Measurements from ENCODE around the gene TMEM116.
"Not testable (repeated sequence)": the region's sequence is repeated elsewhere in the genome, so short reads cannot be mapped to it uniquely, and the experiment has no call there.

The TMEM116 gene

GRCh38 chr12:112009596-112009995 lies 3.4 kb downstream of the TMEM116 start:
- not testable (repeated sequence) for DNase-seq (ENCODE audit: low spot score)

DNA sequence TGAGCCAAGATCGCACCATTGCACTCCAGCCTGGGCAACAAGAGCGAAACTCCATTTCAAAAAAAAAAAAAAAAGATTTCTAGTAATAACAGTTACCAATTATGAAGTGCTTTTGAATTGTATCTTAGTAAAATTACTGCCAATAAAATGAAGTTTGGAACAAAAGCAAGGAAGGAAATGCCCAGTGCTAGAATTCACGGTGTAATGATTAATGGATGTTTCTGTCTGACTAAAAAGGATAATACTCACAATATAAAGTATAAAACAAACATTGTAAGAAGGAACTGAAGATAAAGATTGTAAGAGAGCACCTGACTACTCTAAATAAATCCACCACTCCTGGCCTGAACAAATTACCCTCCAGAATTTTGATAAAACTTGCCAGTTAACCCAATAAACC lies 4.0 kb downstream of the TMEM116 start:
- DNase-seq (ENCODE audit: low spot score): no peak

DNA sequence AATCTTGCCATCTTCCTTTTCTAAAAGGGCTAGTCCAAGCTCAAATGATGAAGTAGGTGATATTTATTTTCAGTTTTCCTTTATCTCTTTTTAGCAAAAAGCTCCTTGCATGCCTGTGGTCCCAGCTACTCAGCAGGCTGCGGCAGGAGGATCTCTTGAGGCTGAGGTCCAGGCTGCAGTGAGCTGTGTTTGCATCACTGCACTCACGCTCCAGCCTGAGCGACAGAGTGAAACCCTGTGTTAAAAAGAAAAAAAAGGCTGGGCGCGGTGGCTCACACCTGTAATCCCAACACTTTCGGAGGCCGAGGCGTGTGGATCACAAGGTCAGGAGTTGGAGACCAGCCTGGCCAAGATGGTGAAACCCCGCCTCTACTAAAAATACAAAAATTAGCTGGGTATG lies 5.0 kb downstream of the TMEM116 start:
- no peak for DNase-seq (ENCODE audit: low spot score)

- DNase-seq (ENCODE audit: low spot score): no peak
Observed at GRCh38 chr12:112005419-112006395, 7.3 kb downstream of the TMEM116 start.

- no peak for DNase-seq (ENCODE audit: low spot score)
Observed at GRCh38 chr12:112004041-112004440, 8.9 kb downstream of the TMEM116 start.

GRCh38 chr12:112001576-112001975 lies 11.4 kb downstream of the TMEM116 start:
- no peak for DNase-seq (ENCODE audit: low spot score)

DNA sequence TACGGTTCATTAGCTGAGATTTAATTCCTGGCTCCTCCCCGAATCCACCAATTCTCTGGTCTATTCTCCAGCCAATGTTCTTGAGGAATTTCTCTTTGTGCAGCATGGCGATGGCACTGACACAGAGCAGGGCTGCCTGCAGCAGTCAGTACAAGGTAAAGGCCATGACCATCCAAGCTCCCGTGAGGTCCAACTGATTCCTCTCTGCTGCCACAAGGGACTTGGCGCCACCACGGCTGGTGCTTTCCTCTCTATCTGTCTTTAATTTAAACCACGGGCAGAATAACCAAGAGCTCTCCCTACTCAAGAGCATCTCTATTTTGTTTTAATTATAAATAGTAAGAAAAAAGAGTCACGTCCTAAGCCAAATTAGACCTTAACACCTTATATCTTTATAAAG lies 12.1 kb downstream of the TMEM116 start:
- no peak for DNase-seq (ENCODE audit: low spot score)

- not testable (repeated sequence) for DNase-seq (ENCODE audit: low spot score)
Observed at GRCh38 chr12:111999129-111999528, 13.8 kb downstream of the TMEM116 start.

- no peak for DNase-seq (ENCODE audit: low spot score)
Observed at GRCh38 chr12:111998015-111998414, 14.9 kb downstream of the TMEM116 start.

GRCh38 chr12:111997300-111997699 lies 15.7 kb downstream of the TMEM116 start:
- DNase-seq (ENCODE audit: low spot score): no peak

GRCh38 chr12:111995782-111996480 lies 17.0 kb downstream of the TMEM116 start:
- no peak for DNase-seq (ENCODE audit: low spot score)

GRCh38 chr12:111994211-111995111 lies 18.5 kb downstream of the TMEM116 start:
- DNase-seq (ENCODE audit: low spot score): peak; percentile 87

DNA sequence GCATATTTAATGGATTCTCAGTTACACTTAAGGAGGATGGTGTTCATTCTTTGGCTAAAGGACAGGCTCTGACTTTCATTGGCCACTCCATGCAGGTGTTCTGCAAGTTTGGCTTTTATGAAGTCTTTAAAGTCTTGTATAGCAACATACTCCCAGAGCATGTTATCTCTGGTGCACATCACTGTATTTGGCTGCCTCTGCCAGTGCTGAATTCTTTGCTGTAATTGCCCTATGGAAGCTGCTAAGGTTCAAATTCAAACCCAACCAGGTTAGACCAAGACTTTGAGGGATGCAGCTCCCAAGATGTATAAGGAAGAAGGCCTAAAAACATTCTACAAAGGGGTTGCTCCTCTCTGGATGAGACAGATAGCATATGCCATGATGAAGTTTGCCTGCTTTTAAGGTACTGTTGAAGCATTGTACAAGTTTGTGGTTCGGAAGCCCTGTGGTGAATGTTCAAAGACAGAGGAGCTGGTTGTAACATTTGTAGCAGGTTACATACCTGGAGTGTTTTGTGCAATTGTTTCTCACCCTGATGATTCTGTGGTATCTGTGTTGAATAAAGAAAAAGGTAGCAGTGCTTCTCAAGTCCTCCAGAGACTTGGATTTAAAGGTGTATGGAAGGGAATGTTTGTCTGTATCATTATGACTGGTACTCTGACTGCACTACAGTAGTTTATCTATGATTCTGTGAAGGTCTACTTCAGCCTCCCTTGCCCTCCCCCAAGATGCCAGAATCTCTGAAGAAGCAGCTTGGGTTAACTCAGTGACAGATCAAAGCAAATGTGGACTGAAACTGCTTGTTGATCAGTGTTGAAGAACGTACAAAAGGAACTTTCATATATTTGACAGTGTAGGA lies 19.4 kb downstream of the TMEM116 start:
- peak; percentile 45 for DNase-seq (ENCODE audit: low spot score)

DNA sequence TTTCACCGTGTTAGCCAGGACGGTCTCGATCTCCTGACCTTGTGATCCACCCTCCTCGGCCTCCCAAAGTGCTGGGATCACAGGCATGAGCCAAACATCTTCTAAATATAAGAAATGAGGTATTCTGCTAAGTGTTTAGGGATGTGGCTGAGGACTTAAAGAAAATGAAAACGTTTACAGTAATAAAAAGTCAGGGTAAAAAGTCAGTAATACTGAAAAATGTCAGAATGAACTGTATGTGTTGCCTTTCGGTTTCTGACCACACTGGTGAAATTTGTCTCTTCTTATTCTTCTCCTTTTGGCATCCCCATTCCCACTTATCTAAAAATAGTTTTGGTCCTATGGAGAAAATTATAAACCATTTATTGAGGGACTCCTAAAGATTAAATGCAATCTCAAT lies 20.5 kb downstream of the TMEM116 start:
- no peak for DNase-seq (ENCODE audit: low spot score)

- DNase-seq (ENCODE audit: low spot score): no peak
Observed at GRCh38 chr12:111991946-111992345, 21.0 kb downstream of the TMEM116 start.

DNA sequence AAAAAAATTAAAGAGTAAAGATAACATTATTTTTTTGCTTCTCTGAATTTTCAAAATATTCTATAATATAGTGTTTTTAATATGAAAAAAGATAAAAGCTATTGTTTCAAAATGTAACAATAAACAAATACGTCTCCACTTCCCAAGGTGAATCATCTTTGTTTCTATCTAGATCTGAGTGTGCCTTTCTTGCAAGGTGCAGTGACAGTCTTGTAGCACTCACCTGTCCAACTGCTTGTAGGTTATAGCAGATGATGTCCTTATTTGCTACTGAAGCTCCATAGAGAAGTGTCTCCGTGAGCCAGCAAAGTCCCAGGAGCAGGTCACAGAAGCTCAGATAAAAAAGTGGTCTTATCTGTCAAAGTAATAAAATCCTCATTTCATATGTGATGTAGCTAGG lies 21.4 kb downstream of the TMEM116 start:
- no peak for DNase-seq (ENCODE audit: low spot score)

DNA sequence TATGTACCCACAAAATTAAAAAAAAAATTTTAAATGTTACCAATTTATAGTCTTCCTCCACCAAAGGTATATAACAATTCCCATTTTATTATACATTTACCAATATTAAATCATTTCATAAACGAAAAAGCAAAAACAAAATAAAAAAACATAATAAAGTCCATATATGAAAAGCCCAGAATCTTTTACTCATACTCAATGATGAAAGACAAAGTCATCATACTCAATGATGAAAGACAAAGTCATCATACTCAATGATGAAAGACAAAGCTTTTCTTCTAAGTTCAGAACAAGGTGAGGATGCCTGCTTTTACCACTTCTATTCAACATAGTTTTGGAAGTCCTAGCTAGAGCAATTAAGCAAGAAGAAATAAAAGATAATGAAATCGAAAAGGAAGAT lies 28.1 kb downstream of the TMEM116 start:
- no peak for DNase-seq (ENCODE audit: low spot score)

GRCh38 chr12:111981987-111982386 lies 31.0 kb downstream of the TMEM116 start:
- no peak for DNase-seq (ENCODE audit: low spot score)

DNA sequence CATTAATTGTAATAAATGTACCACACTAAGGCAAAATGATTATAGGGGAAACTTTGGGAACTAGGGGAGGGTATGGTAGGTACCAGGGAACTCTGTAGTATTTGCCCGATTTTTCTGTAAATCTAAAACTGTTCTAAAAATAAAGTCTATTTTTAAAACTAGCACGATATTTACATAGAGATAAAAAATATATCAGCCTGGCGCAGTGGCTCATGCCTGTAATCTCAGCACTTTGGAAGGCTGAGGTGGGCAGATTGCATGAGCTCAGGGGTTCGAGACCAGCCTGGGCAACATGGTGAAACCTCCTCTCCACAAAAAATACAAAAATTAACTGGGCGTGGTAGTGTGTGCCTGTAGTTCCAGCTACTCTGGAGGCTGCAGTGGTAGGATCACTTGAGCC lies 32.4 kb downstream of the TMEM116 start:
- DNase-seq (ENCODE audit: low spot score): no peak

DNA sequence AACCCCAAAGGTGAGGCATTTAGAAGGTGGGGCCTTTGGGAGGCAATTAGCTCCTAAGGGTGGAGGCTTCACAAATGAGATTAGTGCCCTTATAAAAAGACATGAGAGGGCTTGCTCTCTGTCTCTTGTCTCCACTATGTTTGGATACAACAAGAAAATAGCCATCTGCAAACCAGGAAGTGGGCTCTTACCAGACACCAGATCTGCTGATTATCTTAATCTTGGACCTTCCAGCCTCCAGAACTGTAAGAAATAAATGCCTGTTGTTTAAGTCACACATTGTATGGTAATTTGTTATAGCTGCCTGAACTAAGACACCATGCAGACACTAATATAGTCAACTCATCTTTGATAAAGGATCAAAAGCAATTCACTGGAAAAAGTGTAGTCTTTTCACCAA lies 34.4 kb downstream of the TMEM116 start:
- DNase-seq (ENCODE audit: low spot score): no peak

DNA sequence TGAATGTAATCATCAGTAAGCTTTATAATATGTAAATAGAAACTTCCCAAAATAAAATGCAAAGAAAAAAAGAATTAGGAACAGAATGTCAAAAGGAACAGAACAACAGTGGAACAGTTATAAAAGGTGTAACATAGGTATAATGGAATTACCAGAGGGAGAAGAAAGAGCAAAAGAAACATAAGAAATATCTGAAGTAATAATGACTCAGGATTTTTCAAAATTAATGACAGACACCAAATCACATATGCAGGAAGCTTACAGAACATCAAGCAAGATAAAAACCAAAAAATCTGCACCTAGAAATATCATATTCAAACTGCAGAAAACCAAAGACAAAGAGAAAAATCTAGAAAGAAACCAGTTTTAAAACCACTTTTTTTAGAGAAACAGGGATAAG lies 36.1 kb downstream of the TMEM116 start:
- DNase-seq (ENCODE audit: low spot score): no peak
